DMS153 treated with DMSO at 0.1 percent for 48 hours (cell line): Measurements from ENCODE around the gene GRHL1.

Experiments
- DNase-seq: peaks from one replicate; lab custom pipeline; 2025; ENCODE audit not compliant: unreplicated experiment; lab: John Stamatoyannopoulos, UW

The GRHL1 gene

GRCh38 chr2:9971890-9972289, 20.4 kb downstream of the GRHL1 start:
- DNase-seq = no peak

GRCh38 chr2:9972621-9973479, 21.4 kb downstream of the GRHL1 start:
- DNase-seq = no peak

DNA sequence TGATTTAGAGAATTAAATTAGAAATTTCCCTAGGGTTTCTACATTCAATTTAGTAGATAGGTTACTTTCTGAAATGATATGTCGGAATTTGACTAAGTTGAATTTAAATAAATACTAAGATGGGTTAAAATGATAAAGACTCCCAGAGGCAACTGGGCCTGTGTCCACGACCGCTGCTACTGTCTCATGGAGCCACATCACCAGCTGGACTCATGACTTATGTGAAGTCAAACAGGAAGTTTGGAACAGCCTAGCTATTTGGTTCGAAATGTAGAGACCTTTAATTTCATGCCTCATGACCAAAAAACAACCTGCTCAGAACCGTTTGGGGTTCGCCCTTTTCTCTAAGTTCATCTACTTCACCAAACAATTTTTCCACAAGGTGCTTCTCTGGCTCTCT, 22.2 kb downstream of the GRHL1 start:
- DNase-seq = no peak

- DNase-seq = no peak
These were observed 22.9 kb downstream of the GRHL1 start for GRCh38 chr2:9974343-9974742.

DNA sequence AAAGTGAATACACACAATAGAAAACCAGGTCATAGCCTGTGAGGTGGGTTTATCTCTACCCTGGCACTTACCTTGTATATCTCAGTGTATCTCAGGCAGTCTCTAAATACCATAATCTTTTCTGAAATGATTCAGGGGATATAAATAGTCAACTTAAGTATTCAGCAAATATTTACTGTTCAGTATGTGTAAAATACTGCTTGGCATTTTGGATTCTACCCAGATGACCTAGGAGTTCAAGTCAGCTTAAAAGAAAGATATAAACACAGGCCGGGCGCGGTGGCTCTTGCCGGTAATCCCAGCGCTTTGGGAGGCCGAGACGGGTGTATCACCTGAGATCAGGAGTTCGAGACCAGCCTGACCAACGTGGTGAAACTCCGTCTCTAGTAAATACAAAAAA, 23.8 kb downstream of the GRHL1 start:
- DNase-seq = no peak

DNA sequence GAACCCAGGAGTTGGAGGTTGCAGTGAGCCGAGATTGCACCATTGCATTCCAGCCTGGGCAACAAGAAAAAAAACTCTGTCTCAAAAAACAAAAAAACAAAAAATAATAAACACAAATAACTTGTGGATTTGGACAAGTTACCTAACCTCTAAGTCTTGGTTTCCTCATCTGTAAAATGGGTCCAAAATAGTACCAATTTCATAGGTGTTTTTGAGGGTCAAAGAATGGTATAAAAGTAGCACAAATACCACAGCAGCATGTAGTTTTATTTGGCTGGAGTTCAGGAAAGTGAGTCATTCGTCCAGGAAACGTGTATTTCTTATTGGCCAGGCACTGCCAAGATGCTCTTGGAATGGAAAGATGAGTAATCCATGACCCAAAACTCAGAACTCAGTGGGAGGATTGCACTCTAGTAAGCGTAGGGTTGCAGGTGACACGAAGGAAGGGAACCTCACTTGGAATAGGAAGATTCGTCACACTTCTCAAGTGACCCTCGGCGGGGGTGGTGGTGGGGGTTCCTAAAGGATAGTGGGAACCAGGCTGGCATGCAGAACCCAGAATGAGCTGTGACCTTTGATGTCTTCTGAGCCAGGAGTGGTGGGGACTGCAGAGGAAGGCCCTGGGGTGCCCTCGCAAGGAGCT, 24.4 kb downstream of the GRHL1 start:
- DNase-seq = no peak

GRCh38 chr2:9979977-9980376, 28.5 kb downstream of the GRHL1 start:
- DNase-seq = no peak

- DNase-seq = no peak
These were observed 29.0 kb downstream of the GRHL1 start for GRCh38 chr2:9980520-9980919.

- no peak for DNase-seq
These were observed 30.2 kb downstream of the GRHL1 start for GRCh38 chr2:9981655-9982054.

- DNase-seq = no peak
These were observed 30.8 kb downstream of the GRHL1 start for GRCh38 chr2:9982248-9982647.

DNA sequence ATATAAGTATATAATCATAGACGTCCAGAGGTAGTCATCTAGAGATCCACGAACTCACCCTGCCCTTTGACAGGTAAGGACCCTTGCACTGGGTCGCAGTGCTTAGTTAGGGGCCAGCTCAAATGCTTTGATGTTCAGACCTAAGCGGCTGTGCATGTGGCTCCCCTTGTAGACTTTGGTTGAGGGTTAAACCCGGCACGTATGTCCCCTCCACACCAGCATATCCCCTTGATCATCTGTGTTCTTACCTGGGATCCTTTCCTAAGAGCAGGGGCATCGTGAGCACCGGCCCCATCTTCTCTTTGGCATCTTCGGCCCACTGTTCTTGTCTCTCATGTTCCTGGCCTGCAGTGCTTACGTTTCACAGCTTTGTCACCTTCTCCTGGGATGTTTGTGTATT, 31.4 kb downstream of the GRHL1 start:
- no peak for DNase-seq

GRCh38 chr2:9983401-9984216, 32.1 kb downstream of the GRHL1 start:
- no peak for DNase-seq

DNA sequence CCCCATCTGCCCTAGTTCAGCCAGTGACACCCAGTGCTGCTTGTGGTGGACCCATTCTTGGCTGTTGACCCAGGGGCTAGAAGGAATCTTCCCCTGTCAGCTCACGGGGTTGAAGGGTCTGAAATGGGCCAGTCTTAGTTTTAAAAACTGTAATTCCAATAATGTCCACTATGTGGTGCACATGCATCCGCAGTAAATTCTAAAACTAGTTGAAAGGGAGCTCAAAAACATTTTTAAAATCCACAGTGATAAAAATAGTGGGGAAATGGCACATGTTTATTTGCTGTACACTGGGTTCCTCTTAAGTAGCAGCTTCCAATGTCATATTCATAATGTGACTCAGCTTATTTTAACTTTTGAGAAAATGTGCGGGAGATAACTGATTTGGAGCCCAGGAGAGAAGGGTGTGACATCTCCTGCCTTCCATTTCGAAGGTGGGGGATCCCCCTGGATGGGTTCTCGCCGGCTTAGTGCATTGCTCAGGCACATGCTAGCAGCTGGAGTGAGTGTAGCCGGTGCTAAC, 32.8 kb downstream of the GRHL1 start:
- DNase-seq = peak; percentile 13

DNA sequence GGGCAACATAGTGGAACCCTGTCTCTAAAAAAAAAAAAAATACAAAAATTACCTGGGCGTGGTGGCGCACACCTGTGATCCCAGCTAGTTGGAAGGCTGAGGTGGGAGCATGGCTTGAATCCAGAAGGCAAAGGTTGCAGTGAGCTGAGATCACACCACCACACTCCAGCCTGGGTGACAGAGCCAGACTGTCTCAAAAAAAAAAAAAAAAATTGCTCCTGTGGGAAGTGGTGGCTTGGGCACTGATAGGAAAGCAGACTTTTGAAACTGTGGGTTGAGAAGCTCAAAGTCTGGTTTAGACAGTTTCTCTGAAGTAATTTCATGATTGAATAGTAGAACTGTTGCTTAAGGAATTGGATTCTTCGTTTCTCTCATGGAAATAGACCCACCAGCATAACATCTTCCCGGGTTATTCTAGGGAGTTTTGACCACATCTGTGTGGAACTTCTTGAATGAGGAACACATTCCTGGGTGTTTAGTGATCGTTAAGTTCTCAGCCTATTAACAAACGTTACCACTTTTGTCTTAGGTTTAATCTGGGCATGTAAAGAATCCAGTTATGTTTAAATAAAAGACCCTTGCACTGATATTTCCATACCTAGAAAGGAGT, 33.5 kb downstream of the GRHL1 start:
- DNase-seq = no peak

- DNase-seq = no peak
These were observed 34.2 kb downstream of the GRHL1 start for GRCh38 chr2:9985531-9986328.

DNA sequence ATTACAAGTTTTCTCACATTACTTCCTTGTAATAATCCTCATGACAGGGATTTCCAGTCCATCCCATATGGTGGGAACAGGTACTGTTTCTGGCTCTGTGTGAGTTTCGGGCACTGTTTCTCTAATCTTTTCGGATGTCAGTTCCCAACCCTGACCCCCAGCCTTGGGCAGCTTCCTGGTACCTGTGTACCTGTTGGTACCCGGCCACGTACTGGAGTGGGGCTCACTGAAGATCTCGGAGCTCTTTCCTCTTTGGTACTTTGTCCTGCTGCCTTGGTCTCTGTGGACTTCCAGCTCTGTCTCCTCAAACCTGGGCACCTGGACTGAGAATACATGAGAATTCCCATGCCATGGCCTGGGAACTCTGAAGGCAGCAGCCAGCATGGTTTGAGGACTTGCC, 36.8 kb downstream of the GRHL1 start:
- no peak for DNase-seq

- DNase-seq = no peak
These were observed 39.2 kb downstream of the GRHL1 start for GRCh38 chr2:9990736-9991135.

GRCh38 chr2:9991221-9991620, 39.7 kb downstream of the GRHL1 start:
- DNase-seq = no peak

DNA sequence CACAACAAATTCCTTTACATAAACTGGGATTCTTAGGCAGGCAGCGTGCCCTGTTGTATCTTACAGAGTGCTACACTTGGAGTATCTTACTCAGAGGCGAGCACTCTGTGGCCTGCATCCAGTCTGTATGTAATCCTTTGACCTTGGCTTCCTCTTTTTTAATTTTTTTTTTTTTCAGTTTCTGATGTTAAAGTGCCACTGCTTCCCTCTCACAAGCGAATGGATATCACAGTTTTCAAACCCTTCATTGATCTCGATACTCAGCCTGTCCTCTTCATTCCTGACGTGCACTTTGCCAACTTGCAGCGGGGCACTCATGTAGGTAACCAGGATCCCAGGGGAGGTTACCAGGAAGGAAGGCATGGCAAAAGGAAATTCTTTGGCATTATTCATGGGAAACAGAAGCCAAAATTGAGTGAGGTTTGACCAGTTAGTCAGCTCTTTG, 40.4 kb downstream of the GRHL1 start:
- no peak for DNase-seq
